Measurements from ENCODE around the gene CCR7. TPM values are rescaled to one million over a fixed set of nuclear protein-coding genes. Genes with fewer than 3 reads are reported as not detected.

Gene CCR7
- total RNA-seq, 1 donor = not detected

DNA sequence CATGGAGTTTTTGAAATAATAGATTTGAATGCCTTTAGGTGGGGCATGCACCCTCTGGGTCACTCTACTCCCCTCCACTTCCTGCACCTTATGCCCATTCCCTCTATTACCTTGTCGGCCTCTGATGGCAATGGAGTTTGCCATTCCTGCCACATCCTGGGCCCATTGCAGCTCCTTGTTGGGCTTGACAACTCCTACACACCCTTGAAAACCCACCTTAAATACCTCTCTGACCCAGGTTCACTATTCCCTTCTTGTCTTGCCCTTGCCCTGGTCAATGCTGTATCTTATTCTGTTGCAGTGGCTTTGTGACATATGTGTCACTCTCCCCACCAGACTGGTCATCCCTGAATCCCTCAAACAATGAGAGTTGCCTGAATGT lies 2.4 kb downstream of the CCR7 start:
- Histone ChIP-seq H3K4me3 (ENCODE audit: insufficient read depth, low read length) (no peak overlapping the region), H3K27ac (ENCODE audit: low read depth, low read length) (no peak overlapping the region), H3K9me3 (ENCODE audit: low read depth, low read length) (no peaks in the 10 kb centered on the region), H3K27me3 (ENCODE audit: insufficient read depth, low read length) (peaks cover 3% of the 10 kb centered on the region), H3K36me3 (ENCODE audit: insufficient read depth, low read length) (no peaks in the 10 kb centered on the region), H4K20me1 (ENCODE audit: insufficient read depth, low read length) (no peaks in the 10 kb centered on the region), H2AFZ (ENCODE audit: low read length) (no peak overlapping the region), H3K79me2 (ENCODE audit: insufficient read depth, low read length) (no peaks in the 10 kb centered on the region), H3K4me2 (ENCODE audit: insufficient read depth, low read length) (no peak overlapping the region), H3K4me1 (ENCODE audit: insufficient read depth, low read length) (peaks cover 31% of the 10 kb centered on the region)
- no peak for DNase-seq (ENCODE audit: insufficient read length, low spot score, missing footprints)
- TF ChIP-seq CTCF (IDR thresholded peaks at IDR 0.05; ENCODE audit: extremely low read depth, low read depth, low read length) = no peak

DNA sequence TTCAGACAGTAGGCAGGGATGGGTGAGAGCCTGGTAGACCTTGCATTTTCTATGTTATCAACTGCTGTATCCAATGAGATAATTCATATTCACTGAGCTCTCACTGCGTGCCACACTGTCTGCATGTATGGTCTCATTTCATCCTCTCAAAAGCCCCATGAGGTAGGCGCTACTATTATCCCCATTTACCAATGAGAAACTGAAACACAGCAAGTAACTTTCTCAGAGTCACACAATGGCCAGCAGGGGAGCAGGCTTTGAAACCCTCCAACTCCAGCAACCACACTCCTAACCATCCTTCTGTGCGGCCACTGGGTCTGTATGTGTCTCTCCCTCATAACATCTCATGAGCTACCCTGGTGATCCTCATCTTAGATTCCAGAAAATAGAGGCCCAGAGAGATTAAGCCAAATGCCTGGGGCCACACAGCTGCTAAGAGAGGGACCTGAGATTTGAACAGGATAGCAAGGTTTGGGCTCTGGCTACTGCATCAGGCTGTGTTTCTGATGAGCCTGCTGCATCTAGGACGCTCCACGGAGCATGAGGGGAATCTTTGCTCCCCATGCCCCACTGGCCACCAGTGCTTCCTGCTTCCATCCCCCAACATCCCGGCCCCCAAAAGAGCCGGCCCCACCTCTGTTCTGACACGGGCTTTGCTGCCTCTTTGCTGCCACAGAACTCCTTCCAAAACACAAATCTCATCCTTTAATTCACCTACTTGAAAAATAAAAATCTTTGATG lies 3.2 kb downstream of the CCR7 start:
- Histone ChIP-seq H3K9me3 (ENCODE audit: low read depth, low read length) (no peaks in the 10 kb centered on the region), H2AFZ (ENCODE audit: low read length) (no peak overlapping the region), H3K36me3 (ENCODE audit: insufficient read depth, low read length) (no peaks in the 10 kb centered on the region), H3K4me2 (ENCODE audit: insufficient read depth, low read length) (no peak overlapping the region), H3K27me3 (ENCODE audit: insufficient read depth, low read length) (peaks cover 3% of the 10 kb centered on the region), H3K79me2 (ENCODE audit: insufficient read depth, low read length) (no peaks in the 10 kb centered on the region), H3K4me3 (ENCODE audit: insufficient read depth, low read length) (no peak overlapping the region), H3K4me1 (ENCODE audit: insufficient read depth, low read length) (peaks cover 36% of the 10 kb centered on the region), H4K20me1 (ENCODE audit: insufficient read depth, low read length) (no peaks in the 10 kb centered on the region), H3K27ac (ENCODE audit: low read depth, low read length) (no peak overlapping the region)
- peak; percentile 38 for TF ChIP-seq CTCF (IDR thresholded peaks at IDR 0.05; ENCODE audit: extremely low read depth, low read depth, low read length)
- peak; percentile 56 for DNase-seq (ENCODE audit: insufficient read length, low spot score, missing footprints)

DNA sequence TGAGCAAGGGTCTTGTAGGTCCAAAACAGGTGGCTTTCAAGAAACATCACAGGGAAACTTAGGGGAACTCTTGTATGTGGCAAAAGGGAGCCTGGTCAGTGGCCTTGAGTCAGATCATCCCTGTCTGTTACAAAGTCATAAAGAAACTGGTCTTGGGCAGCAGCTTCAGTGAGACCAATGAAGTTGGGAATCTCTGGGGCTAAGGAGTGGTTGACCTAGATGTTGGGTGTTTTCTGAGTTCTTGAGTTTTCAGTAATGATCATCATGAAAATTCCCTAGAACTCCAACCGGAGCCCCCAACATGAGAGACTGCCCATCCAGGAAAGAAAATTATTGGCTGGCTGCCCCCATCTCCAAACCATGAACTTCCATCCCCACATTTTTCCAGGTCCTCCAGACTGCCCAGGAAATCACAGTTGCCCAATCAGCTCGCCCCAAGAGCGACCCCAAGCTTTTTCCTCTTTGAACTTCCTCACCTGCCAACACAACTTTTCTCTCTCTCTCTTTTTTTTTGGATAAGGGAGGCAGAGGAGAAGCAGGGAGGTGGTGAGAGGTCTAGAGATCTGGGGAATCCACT lies 3.9 kb downstream of the CCR7 start:
- peak; percentile 55 for DNase-seq (ENCODE audit: insufficient read length, low spot score, missing footprints)
- Histone ChIP-seq H3K4me2 (ENCODE audit: insufficient read depth, low read length) (peak overlapping the region; percentile 74), H3K4me3 (ENCODE audit: insufficient read depth, low read length) (peak overlapping the region; percentile 42), H3K27ac (ENCODE audit: low read depth, low read length) (peak overlapping the region; percentile 94), H4K20me1 (ENCODE audit: insufficient read depth, low read length) (no peaks in the 10 kb centered on the region), H3K4me1 (ENCODE audit: insufficient read depth, low read length) (peaks cover 36% of the 10 kb centered on the region), H3K36me3 (ENCODE audit: insufficient read depth, low read length) (no peaks in the 10 kb centered on the region), H3K9me3 (ENCODE audit: low read depth, low read length) (no peaks in the 10 kb centered on the region), H3K27me3 (ENCODE audit: insufficient read depth, low read length) (peaks cover 3% of the 10 kb centered on the region), H2AFZ (ENCODE audit: low read length) (peak overlapping the region; percentile 39), H3K79me2 (ENCODE audit: insufficient read depth, low read length) (no peaks in the 10 kb centered on the region)
- no peak for TF ChIP-seq CTCF (IDR thresholded peaks at IDR 0.05; ENCODE audit: extremely low read depth, low read depth, low read length)

DNA sequence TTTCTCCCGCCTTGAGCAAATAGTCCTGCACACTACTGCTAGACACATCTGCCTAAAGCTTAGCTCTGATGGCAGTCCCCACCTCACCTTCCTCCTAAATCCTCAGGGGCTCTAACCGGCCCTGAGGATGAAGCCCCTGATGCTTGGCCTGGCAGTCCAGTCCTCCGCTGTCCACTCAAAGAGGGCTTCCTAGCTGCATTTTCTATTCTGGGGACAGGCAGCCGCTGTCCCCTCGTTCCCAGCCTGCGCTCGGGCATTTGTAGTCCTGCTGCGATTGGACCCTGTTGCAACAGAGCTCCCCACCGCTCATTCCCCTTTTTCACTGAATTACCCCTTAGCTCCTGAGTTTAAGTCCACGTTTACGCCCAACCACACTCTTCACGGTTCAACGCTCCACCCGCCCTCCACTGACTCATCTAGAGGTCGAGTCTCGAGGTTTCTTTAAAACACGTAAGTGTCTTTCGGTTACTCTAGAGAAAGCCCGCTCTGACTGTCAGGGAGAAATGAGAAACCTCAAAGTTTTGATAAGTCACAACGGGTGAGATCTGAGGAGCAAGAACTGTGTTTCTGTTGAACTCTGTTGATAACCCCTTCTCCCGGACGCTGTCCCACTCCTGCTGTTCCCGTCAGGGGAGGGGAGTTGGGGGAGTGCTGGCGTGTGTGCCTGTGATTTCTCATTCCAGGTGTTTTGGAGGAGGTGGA lies 4.5 kb downstream of the CCR7 start:
- H4K20me1 ChIP-seq (ENCODE audit: insufficient read depth, low read length) = no peaks in the 10 kb centered on the region

More for the DNA sequence above, 4.5 kb downstream of the CCR7 start:
- peaks cover 36% of the 10 kb centered on the region for H3K4me1 ChIP-seq (ENCODE audit: insufficient read depth, low read length)
- TF ChIP-seq CTCF (IDR thresholded peaks at IDR 0.05; ENCODE audit: extremely low read depth, low read depth, low read length) = no peak
- H3K27ac ChIP-seq (ENCODE audit: low read depth, low read length) = peak overlapping the region; percentile 94
- H3K9me3 ChIP-seq (ENCODE audit: low read depth, low read length) = no peaks in the 10 kb centered on the region
- DNase-seq (ENCODE audit: insufficient read length, low spot score, missing footprints) = peak; percentile 95
- H3K4me3 ChIP-seq (ENCODE audit: insufficient read depth, low read length) = peak overlapping the region; percentile 42
- H3K79me2 ChIP-seq (ENCODE audit: insufficient read depth, low read length) = no peaks in the 10 kb centered on the region
- H3K27me3 ChIP-seq (ENCODE audit: insufficient read depth, low read length) = peaks cover 3% of the 10 kb centered on the region
- H3K36me3 ChIP-seq (ENCODE audit: insufficient read depth, low read length) = no peaks in the 10 kb centered on the region
- H2AFZ ChIP-seq (ENCODE audit: low read length) = peak overlapping the region; percentile 59
- peak overlapping the region; percentile 74 for H3K4me2 ChIP-seq (ENCODE audit: insufficient read depth, low read length)

Data from osteoblast (primary cell).